Subcutaneous abdominal adipose tissue (tissue), 5 donors: ENCODE data around the gene ADAMTS16.

Experiments
- H3K27ac ChIP-seq: one replicate; pipeline ENCODE4 v1.7.0; 2013; ENCODE audit warnings: low read depth, mild to moderate bottlenecking, inconsistent platforms, low read length, moderate library complexity
- H3K27me3 ChIP-seq, 5 donors: one replicate each; pipeline ENCODE4 v1.7.0; 2013; ENCODE audit warnings: low read length in 5 of 5, inconsistent platforms in 1 of 5; ENCODE audit not compliant: control insufficient read depth in 5 of 5, insufficient read depth in 4 of 5
- H3K36me3 ChIP-seq, 5 donors: one replicate each; pipeline ENCODE4 v1.7.0; 2013; ENCODE audit warnings: low read length in 5 of 5; ENCODE audit not compliant: control insufficient read depth in 5 of 5, insufficient read depth in 5 of 5
- H3K4me1 ChIP-seq, 5 donors: one replicate each; pipeline ENCODE4 v1.7.0; 2013; ENCODE audit warnings: low read length in 5 of 5, mild to moderate bottlenecking in 3 of 5, moderate library complexity in 1 of 5; ENCODE audit not compliant: control insufficient read depth in 5 of 5, insufficient read depth in 5 of 5
- H3K4me3 ChIP-seq, 5 donors: one replicate each; pipeline ENCODE4 v1.7.0; 2013; ENCODE audit warnings: low read length in 5 of 5, low read depth in 1 of 5
- H3K9ac ChIP-seq, 5 donors: one replicate each; pipeline ENCODE4 v1.7.0; 2013; ENCODE audit warnings: low read length in 5 of 5, mild to moderate bottlenecking in 4 of 5, moderate library complexity in 3 of 5
- H3K9me3 ChIP-seq, 5 donors: one replicate each; pipeline ENCODE4 v1.7.0; 2013; ENCODE audit warnings: low read length in 5 of 5; ENCODE audit not compliant: control insufficient read depth in 5 of 5
- donor health status: healthy.
- donor health status: healthy.
- donor health status: healthy.
- donor health status: healthy.
- donor health status: healthy.

The ADAMTS16 gene

DNA sequence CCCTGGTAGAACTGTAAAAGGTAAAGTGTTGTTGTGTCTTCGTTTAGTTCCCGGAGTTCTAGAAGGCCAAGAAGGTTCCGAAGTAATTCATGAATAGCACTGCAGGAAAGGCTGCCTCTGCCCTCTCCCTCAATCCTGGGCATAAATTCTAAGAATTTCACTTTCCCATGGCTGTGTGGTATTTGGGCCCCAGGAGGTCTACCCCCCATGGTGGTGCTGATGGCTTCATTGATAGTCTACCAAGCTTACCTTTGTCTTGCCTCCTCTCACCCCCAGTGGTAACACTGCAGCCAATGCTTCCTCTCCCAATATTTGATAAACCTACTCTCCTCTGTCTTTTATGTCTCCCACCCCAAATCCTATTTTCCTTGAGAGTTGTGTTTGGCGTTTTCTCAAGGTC, 39.5 kb downstream of the ADAMTS16 start:
- Histone ChIP-seq H3K9me3 (peaks cover 0 to 5% (median 0%) of the 10 kb centered on the region in 5 donors), H3K4me1 (no peaks in the 10 kb centered on the region), H3K27ac (no peak overlapping the region), H3K27me3 (no peaks in the 10 kb centered on the region), H3K4me3 (no peak overlapping the region), H3K36me3 (no peaks in the 10 kb centered on the region), H3K9ac (no peak overlapping the region)

DNA sequence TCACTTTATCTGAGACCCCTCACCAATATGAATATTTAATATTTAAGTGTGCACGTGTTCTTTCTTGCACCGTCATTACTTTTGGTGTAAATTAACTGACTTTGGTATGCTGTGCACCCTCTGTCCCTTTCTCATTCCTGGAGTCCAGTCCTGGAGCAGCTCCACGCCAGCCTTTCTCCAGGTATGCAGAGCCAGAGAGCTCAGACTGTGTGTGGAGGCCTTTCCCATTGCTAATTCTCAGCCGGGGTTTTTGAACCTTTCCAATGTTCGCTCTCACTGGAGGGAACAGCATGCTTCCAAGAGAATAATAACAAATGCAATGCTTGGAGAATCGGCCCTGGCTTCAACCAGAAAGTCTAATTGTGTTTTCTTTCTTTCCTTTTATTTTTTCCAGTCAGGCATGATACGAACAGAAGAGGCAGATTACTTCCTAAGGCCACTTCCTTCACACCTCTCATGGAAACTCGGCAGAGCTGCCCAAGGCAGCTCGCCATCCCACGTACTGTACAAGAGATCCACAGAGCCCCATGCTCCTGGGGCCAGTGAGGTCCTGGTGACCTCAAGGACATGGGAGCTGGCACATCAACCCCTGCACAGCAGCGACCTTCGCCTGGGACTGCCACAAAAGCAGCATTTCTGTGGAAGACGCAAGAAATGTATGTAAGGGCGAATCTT, 41.7 kb downstream of the ADAMTS16 start:
- H3K27me3 ChIP-seq = no peaks in the 10 kb centered on the region
- peaks cover 0 to under 1% (median 0%) of the 10 kb centered on the region in 5 donors for H3K36me3 ChIP-seq
- H3K27ac ChIP-seq = no peak overlapping the region
- no peak overlapping the region for H3K9ac ChIP-seq
- no peaks in the 10 kb centered on the region for H3K4me1 ChIP-seq
- no peaks in the 10 kb centered on the region for H3K9me3 ChIP-seq
- H3K4me3 ChIP-seq = no peak overlapping the region

GRCh38 chr5:5182508-5183188, 42.5 kb downstream of the ADAMTS16 start:
- Histone ChIP-seq H3K36me3 (peaks cover 0 to 2% (median 0%) of the 10 kb centered on the region in 5 donors), H3K4me1 (no peaks in the 10 kb centered on the region), H3K27me3 (no peaks in the 10 kb centered on the region), H3K9ac (no peak overlapping the region), H3K4me3 (no peak overlapping the region), H3K27ac (no peak overlapping the region), H3K9me3 (no peaks in the 10 kb centered on the region)

DNA sequence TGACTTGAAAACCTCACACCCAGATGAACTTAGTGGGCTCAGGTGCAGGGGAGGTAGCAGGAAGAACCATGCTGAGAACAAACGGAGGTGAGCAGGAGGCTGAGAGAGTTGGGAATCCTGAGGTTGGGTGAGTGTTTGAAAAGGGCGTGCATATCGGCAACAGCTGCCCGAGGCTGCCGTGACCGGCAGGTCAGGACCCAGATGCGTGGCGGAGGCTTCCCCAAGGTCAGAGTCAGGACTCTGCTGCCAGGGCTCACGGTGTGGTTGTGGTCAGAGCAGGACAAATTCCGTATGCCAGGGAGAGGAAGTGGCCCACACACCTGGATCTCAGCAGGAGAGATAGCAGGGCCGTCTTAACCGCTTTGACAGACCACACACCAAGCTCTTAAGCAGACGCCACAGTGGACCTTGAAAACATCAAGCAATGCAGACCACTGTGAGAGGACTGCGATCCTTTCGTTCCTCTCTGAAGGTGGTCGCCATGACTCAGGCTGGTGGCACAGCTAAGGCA, 43.1 kb downstream of the ADAMTS16 start:
- Histone ChIP-seq H3K9me3 (no peaks in the 10 kb centered on the region), H3K36me3 (peaks cover 0 to 2% (median 0%) of the 10 kb centered on the region in 5 donors), H3K9ac (no peak overlapping the region), H3K27ac (no peak overlapping the region), H3K4me3 (no peak overlapping the region), H3K27me3 (no peaks in the 10 kb centered on the region), H3K4me1 (no peaks in the 10 kb centered on the region)

DNA sequence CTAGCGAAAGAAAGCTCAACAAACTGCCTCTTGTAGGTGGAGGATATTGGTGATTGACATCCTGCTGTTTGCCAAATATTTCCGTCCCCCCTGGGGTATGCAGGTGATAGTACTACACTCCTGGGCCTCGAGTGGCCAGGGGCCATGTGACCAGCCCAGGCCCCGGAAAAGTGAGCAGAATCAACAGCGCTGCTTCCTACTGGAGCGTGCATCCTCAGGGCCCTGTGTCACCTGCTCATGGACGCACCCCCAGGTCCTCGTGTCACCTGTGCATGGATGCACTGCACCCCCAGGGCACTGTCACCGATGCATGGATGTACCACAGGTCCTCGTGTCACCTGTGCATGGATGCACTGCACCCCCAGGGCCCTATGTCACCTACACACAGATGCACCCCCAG, 43.8 kb downstream of the ADAMTS16 start:
- Histone ChIP-seq H3K4me1 (no peaks in the 10 kb centered on the region), H3K27me3 (no peaks in the 10 kb centered on the region), H3K9me3 (no peaks in the 10 kb centered on the region), H3K4me3 (no peak overlapping the region), H3K9ac (no peak overlapping the region), H3K36me3 (peaks cover 0 to 2% (median 0%) of the 10 kb centered on the region in 5 donors), H3K27ac (no peak overlapping the region)

GRCh38 chr5:5188376-5189050, 48.4 kb downstream of the ADAMTS16 start:
- Histone ChIP-seq H3K4me1 (no peaks in the 10 kb centered on the region), H3K9me3 (no peaks in the 10 kb centered on the region), H3K27ac (no peak overlapping the region), H3K4me3 (no peak overlapping the region), H3K9ac (no peak overlapping the region), H3K27me3 (no peaks in the 10 kb centered on the region), H3K36me3 (peaks cover 0 to 2% (median 0%) of the 10 kb centered on the region in 5 donors)

DNA sequence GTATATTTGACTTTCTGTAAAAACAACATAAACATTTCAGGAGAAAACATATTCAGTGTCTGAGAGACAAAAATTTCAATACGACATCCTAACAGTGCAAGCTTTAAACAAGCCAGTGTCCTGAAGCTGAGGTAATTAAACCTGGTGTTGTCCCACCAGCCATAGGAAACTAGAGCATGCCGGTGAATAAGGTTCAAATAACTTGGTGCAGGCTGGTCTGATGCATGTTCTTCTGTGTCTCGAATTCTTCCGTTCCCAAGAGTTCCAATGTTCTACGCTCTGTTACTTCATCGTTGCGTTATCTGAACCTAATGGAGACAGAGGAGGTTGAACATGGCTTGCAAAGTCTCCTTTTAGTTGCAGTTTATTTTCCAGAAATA, 48.9 kb downstream of the ADAMTS16 start:
- Histone ChIP-seq H3K27me3 (no peaks in the 10 kb centered on the region), H3K4me1 (no peaks in the 10 kb centered on the region), H3K4me3 (no peak overlapping the region)

DNA sequence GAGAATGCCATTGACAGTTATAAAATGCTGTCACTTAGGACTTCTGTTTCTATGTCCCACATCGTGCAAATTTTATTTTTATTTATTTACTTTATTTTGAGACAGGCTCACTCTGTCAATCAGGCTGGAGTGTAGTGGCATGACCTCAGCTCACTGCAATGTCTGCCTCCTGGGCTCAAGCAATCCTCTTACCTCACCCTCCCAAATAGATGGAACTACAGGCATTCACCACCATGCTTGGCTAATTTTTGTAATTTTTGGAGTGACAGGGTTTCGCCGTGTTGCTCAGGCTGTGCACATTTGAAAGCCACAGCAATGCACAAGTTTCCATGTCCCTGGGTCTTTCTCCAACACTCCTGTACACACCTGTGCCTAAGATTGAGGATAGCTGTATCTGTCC, 51.8 kb downstream of the ADAMTS16 start:
- Histone ChIP-seq H3K9me3 (no peaks in the 10 kb centered on the region), H3K4me3 (no peak overlapping the region), H3K27me3 (no peaks in the 10 kb centered on the region), H3K9ac (no peak overlapping the region), H3K4me1 (no peaks in the 10 kb centered on the region), H3K36me3 (peaks cover 0 to under 1% (median 0%) of the 10 kb centered on the region in 5 donors), H3K27ac (no peak overlapping the region)

More for the DNA sequence above, 48.9 kb downstream of the ADAMTS16 start:
- peaks cover 0 to 2% (median 0%) of the 10 kb centered on the region in 5 donors for H3K36me3 ChIP-seq
- H3K9ac ChIP-seq = no peak overlapping the region
- H3K27ac ChIP-seq = no peak overlapping the region
- H3K9me3 ChIP-seq = no peaks in the 10 kb centered on the region

- Histone ChIP-seq H3K9ac (no peak overlapping the region), H3K9me3 (no peaks in the 10 kb centered on the region), H3K36me3 (no peaks in the 10 kb centered on the region), H3K4me3 (no peak overlapping the region), H3K27ac (no peak overlapping the region), H3K27me3 (no peaks in the 10 kb centered on the region), H3K4me1 (no peaks in the 10 kb centered on the region)
Measured at GRCh38 chr5:5192681-5193080, 52.6 kb downstream of the ADAMTS16 start.
